Retina (tissue), 1 donor: ENCODE measurements around the gene ZRSR2.

Experiments used
- DNase-seq: peaks from one replicate; pipeline ENCODE4 v3.0.0-alpha.2; 2016

Gene ZRSR2

DNA sequence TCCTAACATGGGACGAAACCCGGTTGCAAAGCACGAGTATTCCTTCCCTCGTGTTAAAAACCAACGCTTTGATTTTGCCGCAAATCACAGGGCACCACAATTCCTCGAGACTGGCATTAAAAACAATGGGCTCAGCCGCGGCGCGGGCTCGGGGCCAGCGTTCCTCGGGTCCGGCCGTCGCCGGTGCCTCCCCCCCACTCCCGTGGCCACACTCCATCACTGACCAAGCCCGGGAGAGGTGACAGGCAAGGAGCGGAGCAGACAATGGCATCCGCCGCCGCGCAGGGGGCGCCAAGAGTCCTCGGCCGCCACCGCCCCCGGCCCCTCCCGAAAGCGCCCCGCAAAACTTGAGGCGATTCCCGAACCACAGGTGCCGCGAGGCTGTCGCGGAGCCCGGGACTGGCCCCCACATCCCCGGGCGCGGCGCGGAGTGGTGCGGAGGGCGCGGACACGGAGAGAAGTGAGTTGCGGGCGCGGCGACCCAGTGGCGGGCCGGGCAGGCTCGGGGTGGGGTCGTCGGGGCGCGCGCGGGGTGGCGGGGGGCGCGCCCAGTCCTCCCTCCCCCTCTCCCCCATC lies 63.9 kb downstream of the ZRSR2 start:
- DNase-seq: peak; percentile 84

GRCh38 chrX:15854712-15855567 lies 64.7 kb downstream of the ZRSR2 start, which contains the start of gene AP1S2:
TSS of gene AP1S2 (minus strand) at chrX:15854813. CDS start at chrX:15852524, 2,289 bp downstream.
- peak; percentile 98 for DNase-seq

DNA sequence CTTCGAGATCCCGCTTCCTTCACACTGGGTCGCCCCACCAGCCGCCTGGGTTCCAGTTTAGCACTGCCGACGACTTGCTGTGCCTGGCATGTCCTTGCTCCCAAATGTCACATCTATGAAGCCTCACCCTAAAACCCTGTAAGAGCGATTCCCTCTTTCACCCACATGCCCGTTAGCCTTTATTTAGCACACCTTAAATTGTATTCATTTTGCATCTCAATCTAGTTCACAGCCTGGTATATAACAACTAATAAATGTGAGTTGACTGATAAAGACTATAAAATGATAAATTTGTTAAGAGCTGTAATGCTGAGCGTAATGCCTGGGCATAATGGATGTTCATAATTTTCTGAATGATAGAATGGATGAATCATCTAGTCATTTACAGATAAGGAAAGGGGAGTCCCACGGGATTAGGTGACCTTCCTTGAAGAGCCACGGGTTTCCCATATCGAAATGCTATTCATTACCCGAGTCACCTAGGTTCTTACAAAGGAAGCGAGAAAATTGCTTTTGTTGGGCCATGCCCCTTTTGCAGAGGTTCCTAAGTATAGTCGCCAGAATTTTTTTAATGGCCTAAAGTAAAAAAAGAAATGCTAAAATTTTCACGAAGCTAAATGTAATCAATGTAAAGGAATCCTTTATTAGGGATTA lies 65.4 kb downstream of the ZRSR2 start:
- DNase-seq: peak; percentile 10

GRCh38 chrX:15856222-15856587 lies 65.9 kb downstream of the ZRSR2 start:
- peak; percentile 20 for DNase-seq

DNA sequence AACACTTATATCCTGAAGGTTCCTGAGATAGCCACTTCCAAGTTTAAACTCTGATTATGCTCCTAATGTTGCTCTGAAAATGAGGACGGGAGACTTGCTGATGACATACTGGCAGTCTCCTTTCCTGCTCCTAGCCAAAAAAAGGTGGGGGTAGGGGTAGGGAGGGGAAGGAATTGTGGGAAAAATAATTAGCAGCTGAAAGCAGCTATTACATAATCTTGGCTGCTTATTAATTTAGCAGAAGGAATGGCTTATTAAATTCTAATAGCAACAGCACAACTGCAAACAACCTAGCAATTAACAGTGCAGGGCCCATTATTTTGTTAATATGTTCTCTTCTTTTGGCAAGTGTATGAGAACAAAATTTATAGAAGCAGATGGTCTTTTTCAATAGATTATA lies 66.4 kb downstream of the ZRSR2 start:
- no peak for DNase-seq

DNA sequence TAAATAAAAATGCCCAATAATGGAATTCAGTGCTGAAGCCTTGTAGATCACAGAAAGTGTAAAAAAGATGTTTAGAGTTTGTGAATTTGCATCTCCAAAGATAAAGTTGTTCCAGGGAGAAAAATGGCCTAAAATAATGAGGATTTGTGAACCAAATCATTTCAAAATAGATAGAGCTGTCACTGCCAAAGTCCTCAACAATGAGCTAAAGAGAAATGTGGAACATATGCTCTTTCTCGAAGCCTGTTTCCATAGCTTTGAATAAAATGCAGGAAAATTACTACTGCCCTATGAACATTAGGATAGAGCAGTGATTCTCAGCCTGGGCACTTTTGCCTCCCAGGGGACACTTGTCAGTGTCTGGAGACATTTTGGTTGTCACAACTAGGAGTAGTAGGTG lies 67.8 kb downstream of the ZRSR2 start:
- DNase-seq: no peak

DNA sequence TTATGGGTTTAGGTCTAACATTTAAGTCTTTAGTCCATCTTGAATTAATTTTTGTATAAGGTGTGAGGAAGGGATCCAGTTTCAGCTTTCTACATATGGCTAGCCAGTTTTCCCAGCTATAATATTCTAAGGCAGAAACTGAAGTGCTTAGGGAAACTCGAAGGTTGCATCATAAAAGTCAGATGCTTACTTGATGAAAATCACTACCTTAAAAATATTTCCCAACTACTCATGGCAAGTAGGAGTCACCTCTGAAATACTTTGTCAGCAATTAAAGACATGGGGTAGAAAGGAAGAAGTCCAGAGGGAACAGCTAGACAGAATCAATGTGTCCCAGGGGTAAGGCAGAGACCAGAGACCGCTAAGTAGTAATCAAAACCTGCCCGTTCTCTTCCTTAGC lies 70.6 kb downstream of the ZRSR2 start:
- no peak for DNase-seq

- no peak for DNase-seq
Observed at GRCh38 chrX:15864023-15864422, 73.7 kb downstream of the ZRSR2 start.

GRCh38 chrX:15864629-15865028 lies 74.3 kb downstream of the ZRSR2 start:
- DNase-seq: no peak

DNA sequence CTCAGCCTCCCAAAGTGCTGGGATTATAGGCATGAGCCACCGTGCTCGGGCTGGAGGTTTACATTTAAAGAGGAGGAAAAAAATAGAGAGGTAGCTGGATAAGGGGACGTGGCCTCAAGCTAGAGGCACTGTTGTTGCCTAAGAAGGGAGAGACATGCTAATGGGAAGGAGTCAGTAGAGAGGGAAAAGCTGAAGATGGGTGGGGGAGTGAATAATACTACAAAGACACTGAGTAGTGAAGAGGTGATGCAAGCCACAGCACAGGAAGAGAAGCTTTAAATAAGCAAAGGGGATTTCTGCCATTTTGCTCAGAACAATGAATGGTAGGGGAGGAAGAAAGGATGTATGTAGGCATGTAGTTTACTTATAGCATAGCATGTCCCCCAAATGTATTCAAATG lies 75.9 kb downstream of the ZRSR2 start:
- no peak for DNase-seq

DNA sequence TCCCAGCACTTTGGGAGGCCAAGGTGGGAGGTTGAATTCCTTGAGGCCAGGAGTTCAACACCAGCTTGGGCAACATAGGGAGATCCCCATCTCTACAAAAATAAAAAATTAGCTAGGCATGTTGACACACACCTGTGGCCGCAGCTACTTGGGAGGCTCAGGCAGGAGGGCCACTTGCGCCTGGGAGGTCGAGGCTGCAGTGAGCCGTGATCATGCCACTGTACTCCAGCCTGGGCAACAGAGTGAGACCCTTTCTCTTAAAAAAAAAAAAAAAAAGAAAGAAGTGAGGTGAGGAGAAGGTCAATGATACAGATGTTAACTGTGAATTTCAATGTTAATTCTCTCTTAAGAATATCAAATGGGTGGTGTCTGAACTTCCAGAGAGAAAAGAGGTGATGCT lies 79.4 kb downstream of the ZRSR2 start:
- no peak for DNase-seq

DNA sequence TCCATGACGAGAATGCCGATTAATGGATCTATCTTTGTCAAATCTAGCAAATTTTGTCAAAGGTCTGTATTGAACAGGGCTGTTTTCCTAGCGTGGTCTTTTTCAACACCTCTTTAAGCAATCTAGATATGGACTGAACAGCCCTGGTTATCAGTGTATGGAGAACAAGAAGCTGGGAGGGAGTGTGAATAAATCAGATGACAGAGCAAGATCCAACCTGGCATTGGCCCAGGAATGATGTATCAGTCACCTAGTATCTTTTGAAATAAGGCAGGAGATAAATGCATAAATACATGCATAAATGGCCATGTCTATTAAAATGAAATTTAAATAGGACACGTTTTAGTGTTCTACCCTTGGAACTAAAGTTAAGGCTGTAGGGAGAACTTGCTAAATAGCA lies 80.0 kb downstream of the ZRSR2 start:
- no peak for DNase-seq
